HEK293 (cell line): Measurements from ENCODE around the gene RFTN2.
"Not testable (repeated sequence)": the region's sequence is repeated elsewhere in the genome, so short reads cannot be mapped to it uniquely, and the experiment has no call there.

ENCODE experiments used
- CTCF ChIA-PET: fragments of 350-600 bp; formaldehyde crosslinking; extraction: SDS; loops from one replicate; lab custom pipeline; 2021; ENCODE audit warnings: antibody characterized with exemption; lab: Yijun Ruan, JAX
- POLR2A ChIA-PET: fragments of 300-600 bp; formaldehyde crosslinking; extraction: SDS; loops from one replicate; lab custom pipeline; 2020; ENCODE audit warnings: antibody characterized with exemption, inconsistent platforms; lab: Yijun Ruan, JAX
- H3K27ac ChIP-seq: fragments of 200-500 bp; sonication (Bioruptor generic); 2 replicates; pipeline ENCODE4 v1.5.1; 2014; ENCODE audit warnings: low read depth, low read length, control low read depth, inconsistent platforms; ENCODE audit errors: extremely low read depth
- H3K36me3 ChIP-seq, 2 experiments: fragments of 200-500 bp in 1 of 2; sonication (Bioruptor generic) in 1 of 2; 1 replicate in 1 of 2; 2 replicates in 1 of 2; pipeline ENCODE4 v1.5.1; 2014 to 2017; ENCODE audit warnings: inconsistent platforms in 2 of 2, low read length in 2 of 2; ENCODE audit not compliant: control insufficient read depth in 2 of 2, insufficient read depth in 1 of 2
- H3K4me1 ChIP-seq: fragments of 200-500 bp; sonication (Bioruptor generic); 2 replicates; pipeline ENCODE4 v1.5.1; 2014; ENCODE audit warnings: mild to moderate bottlenecking, low read length, inconsistent platforms; ENCODE audit not compliant: control insufficient read depth, insufficient read depth
- H3K4me3 ChIP-seq: 2 replicates; pipeline ENCODE4 v1.5.1; 2011; ENCODE audit warnings: low read depth, mild to moderate bottlenecking, control low read depth, low read length, moderate library complexity
- H3K9me3 ChIP-seq: fragments of 200-500 bp; sonication (Bioruptor generic); 2 replicates; pipeline ENCODE4 v1.5.1; 2014; ENCODE audit warnings: low read depth, low read length, inconsistent platforms; ENCODE audit not compliant: control insufficient read depth, insufficient read depth
- GLIS1 ChIP-seq: fragments of 450-650 bp; formaldehyde crosslinking; IDR thresholded peaks from 2 replicates; pipeline ENCODE4 v1.5.1; 2016; ENCODE audit warnings: missing biosample characterization, missing genetic modification characterization
- KLF8 ChIP-seq: fragments of 450-650 bp; formaldehyde crosslinking; IDR thresholded peaks from 2 replicates; pipeline ENCODE4 v1.5.1; 2016; ENCODE audit warnings: missing biosample characterization, missing genetic modification characterization
- KLF9 ChIP-seq: fragments of 450-650 bp; formaldehyde crosslinking; IDR thresholded peaks from 2 replicates; pipeline ENCODE4 v1.5.1; 2016; ENCODE audit warnings: missing biosample characterization, missing genetic modification characterization, low read depth
- ZBTB8A ChIP-seq: fragments of 450-650 bp; formaldehyde crosslinking; IDR thresholded peaks from 2 replicates; pipeline ENCODE4 v1.5.1; 2016; ENCODE audit warnings: missing biosample characterization, missing genetic modification characterization
- ZIC2 ChIP-seq: fragments of 450-650 bp; formaldehyde crosslinking; IDR thresholded peaks from 2 replicates; pipeline ENCODE4 v1.5.1; 2016; ENCODE audit warnings: missing biosample characterization, missing genetic modification characterization
- ZNF133 ChIP-seq: fragments of 450-650 bp; formaldehyde crosslinking; IDR thresholded peaks from 2 replicates; pipeline ENCODE4 v1.5.1; 2016; ENCODE audit warnings: missing biosample characterization, missing genetic modification characterization
- ZNF138 ChIP-seq: fragments of 450-650 bp; formaldehyde crosslinking; IDR thresholded peaks from 2 replicates; pipeline ENCODE4 v1.5.1; 2016; ENCODE audit warnings: missing biosample characterization, missing genetic modification characterization, borderline replicate concordance
- ZNF391 ChIP-seq: fragments of 450-650 bp; formaldehyde crosslinking; IDR thresholded peaks from 2 replicates; pipeline ENCODE4 v1.5.1; 2016; ENCODE audit warnings: low read depth, missing biosample characterization, missing genetic modification characterization, borderline replicate concordance
- ZNF394 ChIP-seq: fragments of 450-650 bp; formaldehyde crosslinking; IDR thresholded peaks from 2 replicates; pipeline ENCODE4 v1.5.1; 2016; ENCODE audit warnings: missing biosample characterization, missing genetic modification characterization, mild to moderate bottlenecking, moderate library complexity, borderline replicate concordance
- ZNF510 ChIP-seq: fragments of 450-650 bp; formaldehyde crosslinking; IDR thresholded peaks from 2 replicates; pipeline ENCODE4 v1.5.1; 2018; ENCODE audit warnings: mild to moderate bottlenecking, missing genetic modification characterization, missing biosample characterization; ENCODE audit not compliant: insufficient replicate concordance
- ZNF521 ChIP-seq: fragments of 450-650 bp; formaldehyde crosslinking; IDR thresholded peaks from 2 replicates; pipeline ENCODE4 v1.5.1; 2017; ENCODE audit warnings: missing biosample characterization, mild to moderate bottlenecking, missing genetic modification characterization
- ZNF626 ChIP-seq: fragments of 450-650 bp; sonication (Bioruptor Pico); formaldehyde crosslinking; IDR thresholded peaks from 2 replicates; pipeline ENCODE4 v1.5.1; 2018; ENCODE audit warnings: missing biosample characterization, missing genetic modification characterization, inconsistent platforms
- ZNF654 ChIP-seq: fragments of 450-650 bp; formaldehyde crosslinking; IDR thresholded peaks from 2 replicates; pipeline ENCODE4 v1.5.1; 2016; ENCODE audit warnings: low read depth, missing biosample characterization, missing genetic modification characterization
- ZNF670 ChIP-seq: fragments of 450-650 bp; formaldehyde crosslinking; IDR thresholded peaks from 2 replicates; pipeline ENCODE4 v1.5.1; 2016; ENCODE audit warnings: missing biosample characterization, missing genetic modification characterization, low read depth
- ZNF777 ChIP-seq: fragments of 450-650 bp; formaldehyde crosslinking; IDR thresholded peaks from 2 replicates; pipeline ENCODE4 v1.5.1; 2017; ENCODE audit warnings: missing biosample characterization, missing genetic modification characterization, borderline replicate concordance
- ZSCAN30 ChIP-seq: fragments of 450-650 bp; IDR thresholded peaks from 2 replicates; pipeline ENCODE4 v1.5.1; 2018; ENCODE audit warnings: missing biosample characterization, mild to moderate bottlenecking, missing genetic modification characterization, moderate library complexity
- TF ChIP-seq, protein P1 (sequence below): sonication (generic); formaldehyde crosslinking; IDR thresholded peaks from 2 replicates; pipeline ENCODE4 v1.8.1; 2022; ENCODE audit warnings: mild to moderate bottlenecking, moderate library complexity, missing genetic modification reagents
- TF ChIP-seq, protein P2 (sequence below): fragments of 450-650 bp; formaldehyde crosslinking; IDR thresholded peaks from 2 replicates; pipeline ENCODE4 v1.5.1; 2016; ENCODE audit warnings: missing biosample characterization, missing genetic modification characterization
- TF ChIP-seq, protein P3 (sequence below): fragments of 450-650 bp; formaldehyde crosslinking; IDR thresholded peaks from 2 replicates; pipeline ENCODE4 v1.5.1; 2016; ENCODE audit warnings: missing biosample characterization, missing genetic modification characterization
- TF ChIP-seq, protein P4 (sequence below): fragments of 450-650 bp; formaldehyde crosslinking; IDR thresholded peaks from 2 replicates; pipeline ENCODE4 v1.5.1; 2016; ENCODE audit warnings: missing biosample characterization, missing genetic modification characterization

Gene RFTN2

DNA sequence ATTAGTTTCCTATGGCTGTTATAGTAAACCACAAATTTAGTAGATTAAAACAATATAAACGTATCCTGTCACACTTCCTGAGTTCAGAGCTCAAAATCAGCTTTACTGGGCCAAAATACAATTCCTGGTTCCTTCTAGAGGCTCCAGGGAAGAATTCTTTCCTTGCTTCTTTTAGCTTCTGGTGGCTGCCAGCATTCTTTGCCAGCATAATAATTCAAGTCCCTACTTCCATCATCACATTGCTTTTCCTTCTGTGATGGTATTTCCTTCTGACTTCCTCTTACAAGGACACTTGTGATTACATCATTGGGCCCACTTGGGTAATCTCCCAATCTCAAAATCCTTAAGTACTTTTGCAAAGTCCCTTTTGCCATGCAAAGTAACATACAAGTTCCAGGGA, 118.9 kb downstream of the RFTN2 start (continued):
- TF ChIP-seq ZNF777 (tag by site-specific recombination) = no peak
- TF ChIP-seq ZNF391 (tag by site-specific recombination) = no peak
- TF ChIP-seq ZBTB8A (tag by site-specific recombination) = no peak
- TF ChIP-seq ZSCAN30 (tag by site-specific recombination) = no peak
- TF ChIP-seq, protein P1, sequence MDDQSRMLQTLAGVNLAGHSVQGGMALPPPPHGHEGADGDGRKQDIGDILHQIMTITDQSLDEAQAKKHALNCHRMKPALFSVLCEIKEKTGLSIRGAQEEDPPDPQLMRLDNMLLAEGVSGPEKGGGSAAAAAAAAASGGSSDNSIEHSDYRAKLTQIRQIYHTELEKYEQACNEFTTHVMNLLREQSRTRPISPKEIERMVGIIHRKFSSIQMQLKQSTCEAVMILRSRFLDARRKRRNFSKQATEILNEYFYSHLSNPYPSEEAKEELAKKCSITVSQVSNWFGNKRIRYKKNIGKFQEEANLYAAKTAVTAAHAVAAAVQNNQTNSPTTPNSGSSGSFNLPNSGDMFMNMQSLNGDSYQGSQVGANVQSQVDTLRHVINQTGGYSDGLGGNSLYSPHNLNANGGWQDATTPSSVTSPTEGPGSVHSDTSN = no peak

DNA sequence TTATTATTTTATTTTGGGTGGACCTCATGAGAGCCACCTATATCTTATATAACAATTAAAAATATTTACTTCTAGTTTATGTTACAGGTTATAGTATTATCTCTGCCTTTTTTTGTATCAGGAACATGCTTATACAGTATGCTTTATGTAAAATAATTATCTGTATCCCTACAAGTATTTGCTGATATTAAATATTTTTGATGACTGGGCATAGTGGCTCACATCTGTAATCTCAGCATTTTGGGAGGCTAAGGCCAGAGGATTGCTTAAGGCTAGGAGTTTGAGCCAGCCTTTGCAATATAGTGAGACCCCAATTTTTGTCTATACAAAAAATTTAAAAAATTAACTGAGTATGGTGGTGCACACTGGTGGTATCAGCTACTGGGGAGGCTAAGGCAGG, 119.9 kb downstream of the RFTN2 start:
- no peak overlapping the region for H3K4me3 ChIP-seq
- TF ChIP-seq ZNF133 (tag by site-specific recombination) (no peak), ZBTB8A (tag by site-specific recombination) (no peak), ZNF521 (tag by site-specific recombination) (no peak), ZNF626 (tag by site-specific recombination) (no peak), ZIC2 (no peak), ZNF394 (no peak), KLF8 (tag by site-specific recombination) (no peak), ZNF138 (tag by site-specific recombination) (no peak), ZNF670 (no peak), ZNF654 (tag by site-specific recombination) (no peak), KLF9 (tag by site-specific recombination) (no peak), GLIS1 (tag by site-specific recombination) (no peak), ZNF510 (no peak)
- TF ChIP-seq, protein P2, sequence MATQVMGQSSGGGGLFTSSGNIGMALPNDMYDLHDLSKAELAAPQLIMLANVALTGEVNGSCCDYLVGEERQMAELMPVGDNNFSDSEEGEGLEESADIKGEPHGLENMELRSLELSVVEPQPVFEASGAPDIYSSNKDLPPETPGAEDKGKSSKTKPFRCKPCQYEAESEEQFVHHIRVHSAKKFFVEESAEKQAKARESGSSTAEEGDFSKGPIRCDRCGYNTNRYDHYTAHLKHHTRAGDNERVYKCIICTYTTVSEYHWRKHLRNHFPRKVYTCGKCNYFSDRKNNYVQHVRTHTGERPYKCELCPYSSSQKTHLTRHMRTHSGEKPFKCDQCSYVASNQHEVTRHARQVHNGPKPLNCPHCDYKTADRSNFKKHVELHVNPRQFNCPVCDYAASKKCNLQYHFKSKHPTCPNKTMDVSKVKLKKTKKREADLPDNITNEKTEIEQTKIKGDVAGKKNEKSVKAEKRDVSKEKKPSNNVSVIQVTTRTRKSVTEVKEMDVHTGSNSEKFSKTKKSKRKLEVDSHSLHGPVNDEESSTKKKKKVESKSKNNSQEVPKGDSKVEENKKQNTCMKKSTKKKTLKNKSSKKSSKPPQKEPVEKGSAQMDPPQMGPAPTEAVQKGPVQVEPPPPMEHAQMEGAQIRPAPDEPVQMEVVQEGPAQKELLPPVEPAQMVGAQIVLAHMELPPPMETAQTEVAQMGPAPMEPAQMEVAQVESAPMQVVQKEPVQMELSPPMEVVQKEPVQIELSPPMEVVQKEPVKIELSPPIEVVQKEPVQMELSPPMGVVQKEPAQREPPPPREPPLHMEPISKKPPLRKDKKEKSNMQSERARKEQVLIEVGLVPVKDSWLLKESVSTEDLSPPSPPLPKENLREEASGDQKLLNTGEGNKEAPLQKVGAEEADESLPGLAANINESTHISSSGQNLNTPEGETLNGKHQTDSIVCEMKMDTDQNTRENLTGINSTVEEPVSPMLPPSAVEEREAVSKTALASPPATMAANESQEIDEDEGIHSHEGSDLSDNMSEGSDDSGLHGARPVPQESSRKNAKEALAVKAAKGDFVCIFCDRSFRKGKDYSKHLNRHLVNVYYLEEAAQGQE (tag by site-specific recombination) = no peak
- TF ChIP-seq, protein P3, sequence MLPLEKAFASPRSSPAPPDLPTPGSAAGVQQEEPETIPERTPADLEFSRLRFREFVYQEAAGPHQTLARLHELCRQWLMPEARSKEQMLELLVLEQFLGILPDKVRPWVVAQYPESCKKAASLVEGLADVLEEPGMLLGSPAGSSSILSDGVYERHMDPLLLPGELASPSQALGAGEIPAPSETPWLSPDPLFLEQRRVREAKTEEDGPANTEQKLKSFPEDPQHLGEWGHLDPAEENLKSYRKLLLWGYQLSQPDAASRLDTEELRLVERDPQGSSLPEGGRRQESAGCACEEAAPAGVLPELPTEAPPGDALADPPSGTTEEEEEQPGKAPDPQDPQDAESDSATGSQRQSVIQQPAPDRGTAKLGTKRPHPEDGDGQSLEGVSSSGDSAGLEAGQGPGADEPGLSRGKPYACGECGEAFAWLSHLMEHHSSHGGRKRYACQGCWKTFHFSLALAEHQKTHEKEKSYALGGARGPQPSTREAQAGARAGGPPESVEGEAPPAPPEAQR = no peak
- TF ChIP-seq, protein P4, sequence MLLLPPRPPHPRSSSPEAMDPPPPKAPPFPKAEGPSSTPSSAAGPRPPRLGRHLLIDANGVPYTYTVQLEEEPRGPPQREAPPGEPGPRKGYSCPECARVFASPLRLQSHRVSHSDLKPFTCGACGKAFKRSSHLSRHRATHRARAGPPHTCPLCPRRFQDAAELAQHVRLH (tag by site-specific recombination) = no peak
- no peaks in the 10 kb centered on the region for H3K4me1 ChIP-seq
- peaks cover 19 to 46% of the 10 kb centered on the region in 2 experiments; a peak in 2 of 3 replicates for H3K36me3 ChIP-seq
- H3K9me3 ChIP-seq = no peaks in the 10 kb centered on the region
- no peak overlapping the region for H3K27ac ChIP-seq
- ChIA-PET CTCF (no interaction called here), POLR2A (no interaction called here)

DNA sequence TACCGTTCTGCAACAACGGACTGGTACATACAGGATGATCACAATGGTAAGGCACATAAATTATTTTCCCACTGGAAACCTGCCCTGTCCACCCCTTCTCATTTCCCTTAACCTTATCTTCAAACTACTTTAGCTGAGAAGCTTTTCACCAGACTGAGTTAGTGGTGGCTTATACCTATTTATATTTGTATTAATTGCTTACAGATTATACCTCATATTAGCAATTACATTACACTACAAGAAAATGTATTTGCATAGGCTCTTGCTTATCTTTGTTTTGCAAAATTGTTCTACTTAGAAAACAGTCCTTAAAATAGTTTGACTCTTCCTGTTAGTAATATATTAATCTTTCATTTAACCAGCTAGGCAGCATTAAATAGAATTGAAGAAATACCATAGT, 124.1 kb downstream of the RFTN2 start:
- POLR2A ChIA-PET, H3K27ac ChIP-seq, H3K4me1 ChIP-seq, H3K4me3 ChIP-seq, H3K9me3 ChIP-seq: not testable (repeated sequence)
- H3K36me3 ChIP-seq = peaks cover 31 to 53% of the 10 kb centered on the region in 2 experiments
- CTCF ChIA-PET = interaction anchor here (0.6 kb wide), 1 partner anchor 154 kb away, joined by 3 read pairs; the partner anchor contains the start of gene MARS2
